Measurements from ENCODE around the gene SLC15A3. TPM values are rescaled to one million over a fixed set of nuclear protein-coding genes. Genes with fewer than 3 reads are reported as not detected.

SLC15A3 gene
- total RNA-seq, 6 donors from 2014 or later: 29.5 to 186 (median 115) TPM

GRCh38 chr11:60906132-60906972 lies 45.6 kb downstream of the SLC15A3 start, which contains the start of gene PRPF19:
Gene PRPF19, minus strand, starts transcription at chr11:60906585. Its CDS starts 203 bp downstream, at chr11:60906382.
- ATAC-seq (ENCODE audit: low FRiP score in 2 of 2): peak; percentile 97 to 98
- Histone ChIP-seq H3K27me3 (no peaks in the 10 kb centered on the region), H3K27ac (peak within 1 kb of the TSS; percentile 92 to 95 (median 94)), H3K4me3 (peak within 1 kb of the TSS; percentile 88 to 98 (median 96)), H3K9me3 (no peaks in the 10 kb centered on the region), H3K36me3 (peaks cover 16 to 24% (median 21%) of the 10 kb centered on the region in 4 donors), H3K4me1 (peaks cover 26 to 29% (median 27%) of the 10 kb centered on the region in 4 donors)
- 1% methylated on average over 17 to 47 of the region's 75 CpGs for WGBS, 2 donors
- peak; percentile 94 to 96 for DNase-seq
- TF ChIP-seq POLR2A (IDR thresholded peaks at IDR 0.05) (peak in 1 of 4 donors; percentile 80), EP300 (IDR thresholded peaks at IDR 0.05) (peak in 1 of 4 donors; percentile 51), POLR2AphosphoS5 (IDR thresholded peaks at IDR 0.05) (peak; percentile 82 to 89), CTCF (IDR thresholded peaks at IDR 0.05) (peak in 1 of 6 experiments; percentile 9)

GRCh38 chr11:60905551-60906113 lies 46.3 kb downstream of the SLC15A3 start:
- Histone ChIP-seq H3K27ac (peak overlapping the region; percentile 92 to 95 (median 94)), H3K4me1 (peaks cover 19 to 26% (median 22%) of the 10 kb centered on the region in 4 donors), H3K4me3 (peak overlapping the region; percentile 88 to 98 (median 96)), H3K36me3 (peaks cover 23 to 31% (median 28%) of the 10 kb centered on the region in 4 donors), H3K9me3 (no peaks in the 10 kb centered on the region), H3K27me3 (no peaks in the 10 kb centered on the region)
- ATAC-seq (ENCODE audit: low FRiP score in 2 of 2) (peak in 1 of 2 donors; percentile 25), DNase-seq (no peak)
- TF ChIP-seq EP300 (IDR thresholded peaks at IDR 0.05): no peak
- TF ChIP-seq POLR2A (IDR thresholded peaks at IDR 0.05): no peak
- no peak for TF ChIP-seq CTCF (IDR thresholded peaks at IDR 0.05)
- TF ChIP-seq POLR2AphosphoS5 (IDR thresholded peaks at IDR 0.05): no peak
- WGBS, 2 donors: 7 to 11% methylated on average over 14 to 16 of the region's 16 CpGs

GRCh38 chr11:60905047-60905446 lies 46.9 kb downstream of the SLC15A3 start:
- peaks cover 15 to 26% (median 19%) of the 10 kb centered on the region in 4 donors for H3K4me1 ChIP-seq
- WGBS, 2 donors: 39 to 50% methylated on average over 6 of the region's 6 CpGs
- DNase-seq (no peak), ATAC-seq (ENCODE audit: low FRiP score in 2 of 2) (no peak)
- H3K36me3 ChIP-seq: peaks cover 25 to 37% (median 34%) of the 10 kb centered on the region in 4 donors
- no peak for TF ChIP-seq POLR2A (IDR thresholded peaks at IDR 0.05)
- no peak for TF ChIP-seq CTCF (IDR thresholded peaks at IDR 0.05)
- no peak for TF ChIP-seq POLR2AphosphoS5 (IDR thresholded peaks at IDR 0.05)
- TF ChIP-seq EP300 (IDR thresholded peaks at IDR 0.05): no peak
- peak overlapping the region in 3 of 4 donors; percentile 88 to 96 (median 95) for H3K4me3 ChIP-seq
- H3K27ac ChIP-seq: peak overlapping the region in 1 of 4 donors; percentile 94
- H3K9me3 ChIP-seq: no peaks in the 10 kb centered on the region
- no peaks in the 10 kb centered on the region for H3K27me3 ChIP-seq

GRCh38 chr11:60902625-60903024 lies 49.4 kb downstream of the SLC15A3 start:
- no peaks in the 10 kb centered on the region for H3K27me3 ChIP-seq
- peaks cover 15 to 26% (median 19%) of the 10 kb centered on the region in 4 donors for H3K4me1 ChIP-seq
- no peak overlapping the region for H3K4me3 ChIP-seq
- no peaks in the 10 kb centered on the region for H3K9me3 ChIP-seq
- DNase-seq (no peak), ATAC-seq (ENCODE audit: low FRiP score in 2 of 2) (no peak)
- WGBS, 2 donors: 86 to 91% methylated on average over 10 to 11 of the region's 11 CpGs
- peaks cover 40 to 59% (median 53%) of the 10 kb centered on the region in 4 donors for H3K36me3 ChIP-seq
- H3K27ac ChIP-seq: no peak overlapping the region
- TF ChIP-seq POLR2AphosphoS5 (IDR thresholded peaks at IDR 0.05): no peak
- no peak for TF ChIP-seq EP300 (IDR thresholded peaks at IDR 0.05)
- TF ChIP-seq POLR2A (IDR thresholded peaks at IDR 0.05): no peak
- TF ChIP-seq CTCF (IDR thresholded peaks at IDR 0.05): no peak
